ENCODE measurements around the gene GALNT10. TPM values are rescaled to one million over a fixed set of nuclear protein-coding genes. Genes with fewer than 3 reads are reported as not detected.

GALNT10 gene
- total RNA-seq, 1 experiment from 2014 or later, result 27.8 TPM

GRCh38 chr5:154365823-154366222 is 175.3 kb downstream of the GALNT10 start:
- ATAC-seq (no peak), DNase-seq (ENCODE audit: low read depth, low spot score) (no peak)
- Histone ChIP-seq H3K4me3 (replicated peaks in 1 of 2; ENCODE audit: low read depth in 1 of 2, low read length in 2 of 2) (no peak overlapping the region), H3K79me2 (ENCODE audit: insufficient read depth, low read length) (no peaks in the 10 kb centered on the region), H3K4me1 (ENCODE audit: control insufficient read depth in 1 of 2, insufficient read depth in 2 of 2, low read length in 2 of 2) (peaks cover 52 to 63% of the 10 kb centered on the region in 2 experiments), H3K9ac (ENCODE audit: low read length) (no peak overlapping the region), H3K4me2 (ENCODE audit: low read length) (peak overlapping the region; percentile 68; the same call in 1 of the 2 replicates), H3K27ac (ENCODE audit: low read depth, low read length) (no peak overlapping the region; the same call in 1 of the 2 replicates), H4K20me1 (ENCODE audit: insufficient read depth) (no peaks in the 10 kb centered on the region), H2AFZ (ENCODE audit: low read depth, low read length, poor library complexity, severe bottlenecking) (no peak overlapping the region), H3K27me3 (ENCODE audit: insufficient read depth, low read length) (no peaks in the 10 kb centered on the region), H3K9me2 (ENCODE audit: insufficient read depth) (no peaks in the 10 kb centered on the region), H3K36me3 (ENCODE audit: control insufficient read depth in 1 of 2, insufficient read depth in 2 of 2, low read length in 2 of 2) (no peaks in the 10 kb centered on the region), H3K9me3 (ENCODE audit: control insufficient read depth in 1 of 2, insufficient read depth in 1 of 2, low read depth in 1 of 2, low read length in 2 of 2) (no peaks in the 10 kb centered on the region)
- POLR2A ChIA-PET, result no interaction called here
- BruUV-seq (replicated peaks), result no TSS peak
- intact Hi-C loops (cut with micrococcal nuclease), result no loop called here
- TF ChIP-seq SP1 (IDR thresholded peaks at IDR 0.05; ENCODE audit: low read depth) (no peak), ZBTB33 (IDR thresholded peaks at IDR 0.05; ENCODE audit: extremely low read depth, insufficient replicate concordance, low read length) (no peak), ZFX (IDR thresholded peaks at IDR 0.05) (no peak), JUND (IDR thresholded peaks at IDR 0.05) (no peak), REST (IDR thresholded peaks at IDR 0.05; ENCODE audit: low read depth) (no peak), FOSL1 (IDR thresholded peaks at IDR 0.05; ENCODE audit: low read depth) (no peak), EZH2 (IDR thresholded peaks at IDR 0.05) (no peak), EZH2phosphoT487 (IDR thresholded peaks at IDR 0.05; ENCODE audit: borderline replicate concordance) (no peak), CEBPB (IDR thresholded peaks at IDR 0.05; ENCODE audit: low read depth) (no peak), ATF3 (IDR thresholded peaks at IDR 0.05) (no peak)
- RAD21 ChIA-PET (ENCODE audit: low non-redundant PET in 1 of 2, low total read pairs in 2 of 2, uncharacterized antibody in 2 of 2, unreplicated experiment in 2 of 2), result no interaction called here
- CTCF ChIA-PET, result interaction anchor here (1.1 kb wide), 1 partner anchor 40 kb away, joined by 3 read pairs; no protein-coding TSS in a partner anchor

Measured in HCT116 (cell line).